GM21528 (cell line): ENCODE measurements around the gene PLXND1.

Experiments used
- ATAC-seq: cut with Tn5 transposase; IDR thresholded peaks from one replicate; pipeline ENCODE4 v1.9.1; 2021; ENCODE audit warnings: mild to moderate bottlenecking, moderate library complexity; ENCODE audit not compliant: unreplicated experiment, low FRiP score

PLXND1 gene

GRCh38 chr3:129587566-129588210, 18.8 kb downstream of the PLXND1 start:
- ATAC-seq: no peak

- ATAC-seq: no peak
These were observed 19.6 kb downstream of the PLXND1 start for GRCh38 chr3:129586746-129587430.

- no peak for ATAC-seq
These were observed 20.4 kb downstream of the PLXND1 start for GRCh38 chr3:129585949-129586657.

- ATAC-seq: no peak
These were observed 21.8 kb downstream of the PLXND1 start for GRCh38 chr3:129584631-129585030.

- ATAC-seq: no peak
These were observed 23.2 kb downstream of the PLXND1 start for GRCh38 chr3:129583289-129583688.

- ATAC-seq: no peak
These were observed 23.7 kb downstream of the PLXND1 start for GRCh38 chr3:129582799-129583198.

- ATAC-seq: no peak
These were observed 24.9 kb downstream of the PLXND1 start for GRCh38 chr3:129581623-129582022.

GRCh38 chr3:129579991-129580390, 26.5 kb downstream of the PLXND1 start:
- ATAC-seq: no peak

GRCh38 chr3:129577925-129578786, 28.3 kb downstream of the PLXND1 start:
- no peak for ATAC-seq

- no peak for ATAC-seq
These were observed 29.1 kb downstream of the PLXND1 start for GRCh38 chr3:129577366-129577765.

GRCh38 chr3:129576514-129577352, 29.7 kb downstream of the PLXND1 start:
- no peak for ATAC-seq

GRCh38 chr3:129575997-129576384, 30.5 kb downstream of the PLXND1 start:
- ATAC-seq: no peak

- ATAC-seq: no peak
These were observed 31.1 kb downstream of the PLXND1 start for GRCh38 chr3:129575233-129575996.

GRCh38 chr3:129574206-129574605, 32.3 kb downstream of the PLXND1 start:
- ATAC-seq: no peak

GRCh38 chr3:129573493-129573892, 33.0 kb downstream of the PLXND1 start:
- no peak for ATAC-seq

- no peak for ATAC-seq
These were observed 33.9 kb downstream of the PLXND1 start for GRCh38 chr3:129572603-129573002.

- ATAC-seq: no peak
These were observed 34.6 kb downstream of the PLXND1 start for GRCh38 chr3:129571605-129572547.

- ATAC-seq: no peak
These were observed 36.6 kb downstream of the PLXND1 start for GRCh38 chr3:129569856-129570255.
